HEK293 (cell line): ENCODE data around the gene IL1RL2.

Experiments used
- CTCF ChIA-PET: fragments of 350-600 bp; formaldehyde crosslinking; extraction: SDS; loops from one replicate; lab custom pipeline; 2021; ENCODE audit warnings: antibody characterized with exemption; lab: Yijun Ruan, JAX
- POLR2A ChIA-PET: fragments of 300-600 bp; formaldehyde crosslinking; extraction: SDS; loops from one replicate; lab custom pipeline; 2020; ENCODE audit warnings: antibody characterized with exemption, inconsistent platforms; lab: Yijun Ruan, JAX
- H3K27ac ChIP-seq: fragments of 200-500 bp; sonication (Bioruptor generic); 2 replicates; pipeline ENCODE4 v1.5.1; 2014; ENCODE audit warnings: low read depth, low read length, control low read depth, inconsistent platforms; ENCODE audit errors: extremely low read depth
- H3K36me3 ChIP-seq, 2 experiments: fragments of 200-500 bp in 1 of 2; sonication (Bioruptor generic) in 1 of 2; 1 replicate in 1 of 2; 2 replicates in 1 of 2; pipeline ENCODE4 v1.5.1; 2014 to 2017; ENCODE audit warnings: inconsistent platforms in 2 of 2, low read length in 2 of 2; ENCODE audit not compliant: control insufficient read depth in 2 of 2, insufficient read depth in 1 of 2
- H3K4me1 ChIP-seq: fragments of 200-500 bp; sonication (Bioruptor generic); 2 replicates; pipeline ENCODE4 v1.5.1; 2014; ENCODE audit warnings: mild to moderate bottlenecking, low read length, inconsistent platforms; ENCODE audit not compliant: control insufficient read depth, insufficient read depth
- H3K4me3 ChIP-seq: 2 replicates; pipeline ENCODE4 v1.5.1; 2011; ENCODE audit warnings: low read depth, mild to moderate bottlenecking, control low read depth, low read length, moderate library complexity
- H3K9me3 ChIP-seq: fragments of 200-500 bp; sonication (Bioruptor generic); 2 replicates; pipeline ENCODE4 v1.5.1; 2014; ENCODE audit warnings: low read depth, low read length, inconsistent platforms; ENCODE audit not compliant: control insufficient read depth, insufficient read depth
- EGR2 ChIP-seq: fragments of 450-650 bp; formaldehyde crosslinking; IDR thresholded peaks from 2 replicates; pipeline ENCODE4 v1.5.1; 2016; ENCODE audit warnings: low read depth, missing biosample characterization, missing genetic modification characterization
- GLI4 ChIP-seq: fragments of 450-650 bp; formaldehyde crosslinking; IDR thresholded peaks from 2 replicates; pipeline ENCODE4 v1.5.1; 2016; ENCODE audit warnings: missing biosample characterization, missing genetic modification characterization
- KLF8 ChIP-seq: fragments of 450-650 bp; formaldehyde crosslinking; IDR thresholded peaks from 2 replicates; pipeline ENCODE4 v1.5.1; 2016; ENCODE audit warnings: missing biosample characterization, missing genetic modification characterization
- SALL2 ChIP-seq: fragments of 450-650 bp; formaldehyde crosslinking; IDR thresholded peaks from 2 replicates; pipeline ENCODE4 v1.5.0; 2017; ENCODE audit warnings: missing biosample characterization, mild to moderate bottlenecking, missing genetic modification characterization, borderline replicate concordance
- SP7 ChIP-seq: fragments of 450-650 bp; formaldehyde crosslinking; IDR thresholded peaks from 2 replicates; pipeline ENCODE4 v1.5.1; 2016; ENCODE audit warnings: missing biosample characterization, missing genetic modification characterization
- ZNF132 ChIP-seq: fragments of 450-650 bp; formaldehyde crosslinking; IDR thresholded peaks from 2 replicates; pipeline ENCODE4 v1.5.1; 2017; ENCODE audit warnings: missing biosample characterization, missing genetic modification characterization, borderline replicate concordance
- ZNF148 ChIP-seq: fragments of 450-650 bp; formaldehyde crosslinking; IDR thresholded peaks from 2 replicates; pipeline ENCODE4 v1.5.0; 2017; ENCODE audit warnings: missing biosample characterization, missing genetic modification characterization, borderline replicate concordance
- ZNF157 ChIP-seq: fragments of 450-650 bp; formaldehyde crosslinking; IDR thresholded peaks from 2 replicates; pipeline ENCODE4 v1.5.1; 2016; ENCODE audit warnings: missing biosample characterization, missing genetic modification characterization
- ZNF174 ChIP-seq: fragments of 450-650 bp; formaldehyde crosslinking; IDR thresholded peaks from 2 replicates; pipeline ENCODE4 v1.5.0; 2017; ENCODE audit warnings: missing biosample characterization, mild to moderate bottlenecking, missing genetic modification characterization
- ZNF184 ChIP-seq: fragments of 450-650 bp; IDR thresholded peaks from 2 replicates; pipeline ENCODE4 v1.5.1; 2018; ENCODE audit warnings: missing biosample characterization, mild to moderate bottlenecking, missing genetic modification characterization
- ZNF19 ChIP-seq: fragments of 450-650 bp; formaldehyde crosslinking; IDR thresholded peaks from 2 replicates; pipeline ENCODE4; 2016; ENCODE audit warnings: missing biosample characterization, missing genetic modification characterization, low read depth
- ZNF341 ChIP-seq: fragments of 450-650 bp; formaldehyde crosslinking; IDR thresholded peaks from 2 replicates; pipeline ENCODE4; 2016; ENCODE audit warnings: low read depth, missing biosample characterization, missing genetic modification characterization
- ZNF366 ChIP-seq: fragments of 450-650 bp; formaldehyde crosslinking; conservative IDR thresholded peaks from 2 replicates; pipeline ENCODE4 v1.5.1; 2016; ENCODE audit warnings: missing biosample characterization, missing genetic modification characterization
- ZNF433 ChIP-seq: fragments of 450-650 bp; formaldehyde crosslinking; IDR thresholded peaks from 2 replicates; pipeline ENCODE4 v1.5.1; 2016; ENCODE audit warnings: missing biosample characterization, missing genetic modification characterization, low read depth
- ZNF449 ChIP-seq: fragments of 450-650 bp; formaldehyde crosslinking; IDR thresholded peaks from 2 replicates; pipeline ENCODE4 v1.5.1; 2017; ENCODE audit warnings: missing biosample characterization, mild to moderate bottlenecking, missing genetic modification characterization, moderate library complexity
- ZNF513 ChIP-seq: fragments of 450-650 bp; IDR thresholded peaks from 2 replicates; pipeline ENCODE4 v1.5.1; 2018; ENCODE audit warnings: missing biosample characterization, missing genetic modification characterization
- ZNF514 ChIP-seq: fragments of 450-650 bp; formaldehyde crosslinking; IDR thresholded peaks from 2 replicates; pipeline ENCODE4 v1.5.1; 2016; ENCODE audit warnings: missing biosample characterization, missing genetic modification characterization
- ZNF571 ChIP-seq: fragments of 450-650 bp; formaldehyde crosslinking; IDR thresholded peaks from 2 replicates; pipeline ENCODE4 v1.5.0; 2017; ENCODE audit warnings: missing biosample characterization, missing genetic modification characterization
- ZNF837 ChIP-seq: fragments of 450-650 bp; formaldehyde crosslinking; IDR thresholded peaks from 2 replicates; pipeline ENCODE4 v1.5.1; 2016; ENCODE audit warnings: missing biosample characterization, missing genetic modification characterization

Gene IL1RL2

GRCh38 chr2:102181376-102181775 is 5.4 kb upstream of the IL1RL2 start (continued):
- no peak for TF ChIP-seq ZNF449 (tag by site-specific recombination)
- no peak for TF ChIP-seq ZNF366 (tag by site-specific recombination)
- no peak for TF ChIP-seq ZNF19 (tag by site-specific recombination)
- no peak for TF ChIP-seq ZNF433 (tag by site-specific recombination)
- no peak for TF ChIP-seq ZNF513 (tag by site-specific recombination)
- TF ChIP-seq ZNF132 (tag by site-specific recombination) = no peak
- no peak for TF ChIP-seq SALL2

- Histone ChIP-seq H3K4me3 (no peak overlapping the region), H3K36me3 (no peaks in the 10 kb centered on the region), H3K4me1 (no peaks in the 10 kb centered on the region), H3K9me3 (no peaks in the 10 kb centered on the region), H3K27ac (no peak overlapping the region)
- POLR2A ChIA-PET = no interaction called here
- CTCF ChIA-PET = interaction anchor here (1.9 kb wide), 1 partner anchor 162 kb away, joined by 4 read pairs; no protein-coding TSS in a partner anchor
- TF ChIP-seq ZNF341 (tag by site-specific recombination) (no peak), SP7 (no peak), GLI4 (tag by site-specific recombination) (no peak), ZNF157 (tag by site-specific recombination) (no peak), ZNF837 (tag by site-specific recombination) (no peak), EGR2 (no peak), KLF8 (tag by site-specific recombination) (no peak), ZNF571 (no peak)
These were observed 4.7 kb upstream of the IL1RL2 start for GRCh38 chr2:102181919-102182635.

- no peak for TF ChIP-seq ZNF148
- TF ChIP-seq ZNF514 (tag by site-specific recombination) = no peak
- TF ChIP-seq ZNF184 (tag by site-specific recombination) = no peak
- no peak for TF ChIP-seq ZNF174 (tag by site-specific recombination)
These were observed 2.8 kb upstream of the IL1RL2 start for GRCh38 chr2:102184018-102184417.

More at GRCh38 chr2:102184018-102184417, 2.8 kb upstream of the IL1RL2 start:
- H3K36me3 ChIP-seq = no peaks in the 10 kb centered on the region
- POLR2A ChIA-PET = no interaction called here
- no peak overlapping the region for H3K4me3 ChIP-seq
- no peaks in the 10 kb centered on the region for H3K9me3 ChIP-seq
- CTCF ChIA-PET = interaction anchor here (0.9 to 1.6 kb wide), 2 partner anchors 27 to 57 kb away, joined by 3 read pairs; no protein-coding TSS in a partner anchor
- no peaks in the 10 kb centered on the region for H3K4me1 ChIP-seq
- no peak overlapping the region for H3K27ac ChIP-seq
